ENCODE results near the gene AIRE.
"Not testable (repeated sequence)": the region's sequence is repeated elsewhere in the genome, so short reads cannot be mapped to it uniquely, and the experiment has no call there.

DNA sequence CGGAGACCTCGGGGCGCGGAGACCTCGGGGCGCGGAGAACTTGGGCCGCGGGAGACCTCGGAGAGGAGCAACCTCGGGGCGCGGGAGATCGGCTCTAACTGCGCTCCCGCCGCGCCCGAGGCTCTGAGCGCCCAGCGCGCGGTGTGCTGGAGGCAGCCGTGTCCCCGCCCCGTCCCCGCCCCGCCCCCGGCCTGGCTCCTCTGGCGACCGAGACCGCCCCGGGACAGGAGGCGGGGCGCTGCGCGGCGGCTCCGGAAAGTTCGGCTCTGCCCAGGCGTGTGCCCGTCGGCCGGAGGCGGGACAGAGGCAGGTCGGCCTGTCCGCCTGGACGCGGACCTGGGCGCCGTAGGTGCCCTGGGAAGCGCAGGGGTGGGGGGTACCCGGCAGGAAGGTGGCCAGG is 44.8 kb upstream of the AIRE start, which contains the start of gene ICOSLG:
- TF ChIP-seq CTCF, POLR2A (IDR thresholded peaks at IDR 0.05): not testable (repeated sequence)

All from uterus (tissue), 2 donors.